WTC11 (cell line): ENCODE data around the gene LIG1. TPM values are rescaled to one million over a fixed set of nuclear protein-coding genes. Genes with fewer than 3 reads are reported as not detected.

Experiments used
- ATAC-seq: fragments of 200-7000 bp; cut with Tn5 transposase; 2 replicates; pipeline ENCODE4 v1.10.0; 2021; ENCODE audit warnings: mild to moderate bottlenecking, moderate library complexity
- CTCF ChIA-PET: fragments of 300-600 bp; sonication (Branson Sonifier 250); formaldehyde crosslinking; loops from one replicate; lab custom pipeline; 2021; ENCODE audit warnings: antibody characterized with exemption; lab: Charles Lee
- POLR2A ChIA-PET: fragments of 350-600 bp; sonication (Branson Sonifier 250); formaldehyde crosslinking; loops from one replicate; lab custom pipeline; 2021; ENCODE audit warnings: antibody characterized with exemption; lab: Charles Lee
- DNase-seq: peaks from one replicate; pipeline ENCODE4 v3.0.0; 2021; ENCODE audit warnings: low spot score
- H3K27ac Mint-ChIP-seq: 2 replicates; pipeline ENCODE4 v1.8.0; 2021; ENCODE audit warnings: mixed read lengths
- H3K27me3 Mint-ChIP-seq: 2 replicates; pipeline ENCODE4 v1.8.0; 2021; ENCODE audit warnings: low read depth, mild to moderate bottlenecking, moderate library complexity, mixed read lengths
- H3K36me3 Mint-ChIP-seq: 2 replicates; pipeline ENCODE4 v1.8.0; 2021; ENCODE audit warnings: mixed read lengths
- H3K4me1 Mint-ChIP-seq: 2 replicates; pipeline ENCODE4 v1.8.0; 2022; ENCODE audit warnings: mixed read lengths
- H3K4me3 Mint-ChIP-seq: 2 replicates; pipeline ENCODE4 v1.8.0; 2021; ENCODE audit warnings: mild to moderate bottlenecking, moderate library complexity, mixed read lengths
- H3K9me3 Mint-ChIP-seq: 2 replicates; pipeline ENCODE4 v1.8.0; 2021; ENCODE audit warnings: mixed read lengths
- ATF2 ChIP-seq: sonication (generic); formaldehyde crosslinking; IDR thresholded peaks from 2 replicates; pipeline ENCODE4 v1.8.1; 2022; ENCODE audit warnings: low read depth, missing genetic modification reagents, borderline replicate concordance
- ATF3 ChIP-seq: sonication (generic); formaldehyde crosslinking; conservative IDR thresholded peaks from 2 replicates; pipeline ENCODE4 v1.8.1; 2022; ENCODE audit warnings: mild to moderate bottlenecking, missing genetic modification reagents
- CBFB ChIP-seq: sonication (generic); formaldehyde crosslinking; IDR thresholded peaks from 2 replicates; pipeline ENCODE4 v1.8.1; 2022; ENCODE audit warnings: mild to moderate bottlenecking, low read depth, missing genetic modification reagents
- CREB1 ChIP-seq: sonication (generic); formaldehyde crosslinking; IDR thresholded peaks from 2 replicates; pipeline ENCODE4 v1.8.0; 2023; ENCODE audit warnings: mild to moderate bottlenecking, missing genetic modification reagents
- CREM ChIP-seq: sonication (generic); formaldehyde crosslinking; IDR thresholded peaks from 2 replicates; pipeline ENCODE4 v1.8.1; 2022; ENCODE audit warnings: mild to moderate bottlenecking, missing genetic modification reagents, moderate library complexity
- E2F1 ChIP-seq: sonication (generic); formaldehyde crosslinking; IDR thresholded peaks from 2 replicates; pipeline ENCODE4 v1.8.0; 2022; ENCODE audit warnings: mild to moderate bottlenecking, missing genetic modification reagents
- E2F5 ChIP-seq: sonication (generic); formaldehyde crosslinking; IDR thresholded peaks from 2 replicates; pipeline ENCODE4 v1.8.1; 2022; ENCODE audit warnings: mild to moderate bottlenecking, moderate library complexity, missing genetic modification reagents
- GRHL2 ChIP-seq: fragments of 250-450 bp; sonication (Bioruptor Pico); IDR thresholded peaks from 2 replicates; pipeline ENCODE4 v1.8.0; 2022; ENCODE audit warnings: mild to moderate bottlenecking, moderate library complexity; ENCODE audit not compliant: insufficient replicate concordance, severe bottlenecking
- HMGA2 ChIP-seq: fragments of 250-450 bp; sonication (Bioruptor Pico); IDR thresholded peaks from 2 replicates; pipeline ENCODE4 v1.4.0; 2021; ENCODE audit warnings: mild to moderate bottlenecking, moderate library complexity
- NFATC4 ChIP-seq: fragments of 250-450 bp; sonication (Bioruptor Pico); IDR thresholded peaks from 2 replicates; pipeline ENCODE4 v1.9.0; 2021; ENCODE audit warnings: mild to moderate bottlenecking
- SOX15 ChIP-seq: fragments of 250-450 bp; sonication (Bioruptor Pico); IDR thresholded peaks from 2 replicates; pipeline ENCODE4 v1.9.0; 2021; ENCODE audit warnings: mild to moderate bottlenecking
- TCF7 ChIP-seq: sonication (generic); formaldehyde crosslinking; IDR thresholded peaks from 2 replicates; pipeline ENCODE4 v1.8.0; 2022; ENCODE audit warnings: mild to moderate bottlenecking, low read depth, missing genetic modification reagents, moderate library complexity
- TEAD1 ChIP-seq: sonication (generic); formaldehyde crosslinking; IDR thresholded peaks from 2 replicates; pipeline ENCODE4 v1.8.0; 2022; ENCODE audit warnings: mild to moderate bottlenecking, missing genetic modification reagents
- TEAD4 ChIP-seq: sonication (generic); formaldehyde crosslinking; IDR thresholded peaks from 2 replicates; pipeline ENCODE4 v1.8.0; 2022; ENCODE audit warnings: mild to moderate bottlenecking, missing genetic modification reagents
- TP53 ChIP-seq: sonication (generic); formaldehyde crosslinking; IDR thresholded peaks from 2 replicates; pipeline ENCODE4 v1.8.1; 2023; ENCODE audit warnings: mild to moderate bottlenecking, missing genetic modification reagents
- USF2 ChIP-seq: sonication (generic); formaldehyde crosslinking; IDR thresholded peaks from 2 replicates; pipeline ENCODE4 v1.8.1; 2023; ENCODE audit warnings: mild to moderate bottlenecking, missing genetic modification reagents, moderate library complexity
- ZBTB43 ChIP-seq: sonication (generic); formaldehyde crosslinking; IDR thresholded peaks from 2 replicates; pipeline ENCODE4 v1.8.1; 2023; ENCODE audit warnings: mild to moderate bottlenecking, missing genetic modification reagents
- ZNF396 ChIP-seq: fragments of 250-450 bp; sonication (Bioruptor Pico); IDR thresholded peaks from 2 replicates; pipeline ENCODE4 v1.8.0; 2021; ENCODE audit warnings: mild to moderate bottlenecking, moderate library complexity, borderline replicate concordance
- ZNF532 ChIP-seq: fragments of 250-450 bp; sonication (Bioruptor Pico); IDR thresholded peaks from 2 replicates; pipeline ENCODE4 v1.9.0; 2021; ENCODE audit warnings: mild to moderate bottlenecking, borderline replicate concordance
- ZNF671 ChIP-seq: fragments of 250-450 bp; sonication (Bioruptor Pico); IDR thresholded peaks from 2 replicates; pipeline ENCODE4 v1.8.0; 2021; ENCODE audit warnings: mild to moderate bottlenecking
- total RNA-seq: library from RNA; stranded (reverse); gene quantifications from 3 replicates; pipeline ENCODE4 v1.2.3, GENCODE V29; 2021

Gene LIG1
- total RNA-seq, 1 experiment from 2014 or later: 119 TPM

- ChIA-PET POLR2A (no interaction called here), CTCF (no interaction called here)
- Mint-ChIP-seq H3K36me3 (peaks cover 56% of the 10 kb centered on the region), H3K4me3 (no peak overlapping the region), H3K27me3 (no peaks in the 10 kb centered on the region), H3K27ac (no peak overlapping the region), H3K4me1 (no peaks in the 10 kb centered on the region), H3K9me3 (no peaks in the 10 kb centered on the region)
- TF ChIP-seq ZNF671 (CRISPR knock-in tag) (no peak), ZNF532 (CRISPR knock-in tag) (no peak), TP53 (no peak), ZNF396 (CRISPR knock-in tag) (no peak), ZBTB43 (CRISPR knock-in tag) (no peak), TEAD4 (no peak)
- DNase-seq (no peak), ATAC-seq (no peak)
Observed at GRCh38 chr19:48120505-48120904, 49.6 kb downstream of the LIG1 start.

GRCh38 chr19:48118131-48118517, 52.0 kb downstream of the LIG1 start:
- ChIA-PET CTCF (interaction anchor here (0.6 kb wide), 1 partner anchor 155 kb away, joined by 3 read pairs; no protein-coding TSS in a partner anchor), POLR2A (interaction anchor here (0.6 kb wide), 1 partner anchor 744 kb away, joined by 3 read pairs; no protein-coding TSS in a partner anchor)

More at GRCh38 chr19:48118131-48118517, 52.0 kb downstream of the LIG1 start:
- TF ChIP-seq CBFB (CRISPR knock-in tag) (no peak), E2F1 (CRISPR knock-in tag) (no peak), TCF7 (CRISPR knock-in tag) (no peak), E2F5 (CRISPR knock-in tag) (no peak), CREM (no peak), ZBTB43 (CRISPR knock-in tag) (no peak), GRHL2 (CRISPR knock-in tag) (no peak), ATF3 (CRISPR knock-in tag) (no peak), ATF2 (CRISPR knock-in tag) (no peak), TEAD1 (CRISPR knock-in tag) (no peak), CREB1 (CRISPR knock-in tag) (no peak), HMGA2 (CRISPR knock-in tag) (no peak), NFATC4 (no peak), SOX15 (CRISPR knock-in tag) (no peak), USF2 (CRISPR knock-in tag) (no peak)
- Mint-ChIP-seq H3K4me3 (no peak overlapping the region), H3K36me3 (peaks cover 43% of the 10 kb centered on the region), H3K27me3 (no peaks in the 10 kb centered on the region), H3K9me3 (no peaks in the 10 kb centered on the region), H3K27ac (peak overlapping the region; percentile 65; the same call in 1 of the 2 replicates), H3K4me1 (no peaks in the 10 kb centered on the region)
- no peak for DNase-seq
- no peak for ATAC-seq
